Neural cell (in vitro differentiated cells): ENCODE results near the gene USP15.

Experiments
- CTCF ChIP-seq: fragments of 450-650 bp; IDR thresholded peaks from 2 replicates; pipeline ENCODE4 v1.5.1; 2014; ENCODE audit warnings: antibody characterized with exemption, mild to moderate bottlenecking, moderate library complexity; ENCODE audit not compliant: poor library complexity, severe bottlenecking
- EP300 ChIP-seq: fragments of 450-650 bp; conservative IDR thresholded peaks from 2 replicates; pipeline ENCODE4 v1.6.1; 2014; ENCODE audit warnings: antibody characterized with exemption, mild to moderate bottlenecking, moderate library complexity; ENCODE audit not compliant: poor library complexity, severe bottlenecking
- EZH2 ChIP-seq: fragments of 200-600, 300-800 bp; shearing (Covaris generic), sonication (generic); IDR thresholded peaks from 2 replicates; pipeline ENCODE4 v1.6.1; 2014; ENCODE audit warnings: antibody characterized with exemption, low read length, borderline replicate concordance, mild to moderate bottlenecking; ENCODE audit not compliant: insufficient read depth, poor library complexity, severe bottlenecking
- MXI1 ChIP-seq: fragments of 450-650 bp; conservative IDR thresholded peaks from 2 replicates; pipeline ENCODE4 v1.6.1; 2014; ENCODE audit warnings: antibody characterized with exemption, mild to moderate bottlenecking; ENCODE audit not compliant: poor library complexity, severe bottlenecking
- POLR2AphosphoS5 ChIP-seq: IDR thresholded peaks from 2 replicates; pipeline ENCODE4 v1.6.1; 2012
- RAD21 ChIP-seq: fragments of 450-650 bp; conservative IDR thresholded peaks from 2 replicates; pipeline ENCODE4 v1.6.1; 2014; ENCODE audit warnings: antibody characterized with exemption, mild to moderate bottlenecking, moderate library complexity
- REST ChIP-seq: IDR thresholded peaks from 2 replicates; pipeline ENCODE4 v1.6.1; 2012; ENCODE audit warnings: borderline replicate concordance
- SMC3 ChIP-seq: fragments of 450-650 bp; conservative IDR thresholded peaks from 2 replicates; pipeline ENCODE4 v1.6.1; 2014; ENCODE audit warnings: antibody characterized with exemption, mild to moderate bottlenecking, moderate library complexity; ENCODE audit not compliant: poor library complexity
- TAF1 ChIP-seq: IDR thresholded peaks from 2 replicates; pipeline ENCODE4 v1.6.1; 2012; ENCODE audit warnings: low read depth

- TF ChIP-seq EZH2: no peak
- TF ChIP-seq CTCF: no peak
- TF ChIP-seq EP300: no peak
- TF ChIP-seq TAF1: no peak
- no peak for TF ChIP-seq RAD21
- TF ChIP-seq REST: no peak
- TF ChIP-seq SMC3: no peak
- TF ChIP-seq POLR2AphosphoS5: no peak
- no peak for TF ChIP-seq MXI1
Measured at GRCh38 chr12:62407587-62407986, 147.4 kb downstream of the USP15 start.
